Measurements from ENCODE around the gene CADM3.

Gene CADM3

DNA sequence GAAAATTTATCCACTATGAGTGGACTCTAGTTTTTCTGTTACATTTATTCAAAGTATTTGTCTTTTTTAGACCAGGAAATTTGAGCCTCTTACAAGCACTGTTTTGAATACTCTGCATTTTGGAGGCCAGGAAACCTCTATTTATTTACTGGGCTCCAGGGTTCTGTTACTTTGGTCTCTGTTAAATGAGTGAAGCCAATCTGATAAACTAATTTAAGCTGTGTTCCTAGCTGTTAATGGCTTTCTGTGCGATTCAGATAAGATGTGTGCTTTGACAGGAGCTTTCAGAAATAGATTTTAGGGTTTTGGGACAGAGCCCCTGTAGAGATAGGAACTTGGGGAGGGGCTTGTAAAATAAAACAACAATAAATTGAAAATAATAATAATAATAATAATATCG is 57.1 kb downstream of the CADM3 start:
- no peaks in the 10 kb centered on the region for H3K36me3 ChIP-seq (ENCODE audit: control insufficient read depth, insufficient read depth, low read length)
- no peak for DNase-seq (ENCODE audit: extremely low read depth, insufficient read length)
- TF ChIP-seq, protein P1, sequence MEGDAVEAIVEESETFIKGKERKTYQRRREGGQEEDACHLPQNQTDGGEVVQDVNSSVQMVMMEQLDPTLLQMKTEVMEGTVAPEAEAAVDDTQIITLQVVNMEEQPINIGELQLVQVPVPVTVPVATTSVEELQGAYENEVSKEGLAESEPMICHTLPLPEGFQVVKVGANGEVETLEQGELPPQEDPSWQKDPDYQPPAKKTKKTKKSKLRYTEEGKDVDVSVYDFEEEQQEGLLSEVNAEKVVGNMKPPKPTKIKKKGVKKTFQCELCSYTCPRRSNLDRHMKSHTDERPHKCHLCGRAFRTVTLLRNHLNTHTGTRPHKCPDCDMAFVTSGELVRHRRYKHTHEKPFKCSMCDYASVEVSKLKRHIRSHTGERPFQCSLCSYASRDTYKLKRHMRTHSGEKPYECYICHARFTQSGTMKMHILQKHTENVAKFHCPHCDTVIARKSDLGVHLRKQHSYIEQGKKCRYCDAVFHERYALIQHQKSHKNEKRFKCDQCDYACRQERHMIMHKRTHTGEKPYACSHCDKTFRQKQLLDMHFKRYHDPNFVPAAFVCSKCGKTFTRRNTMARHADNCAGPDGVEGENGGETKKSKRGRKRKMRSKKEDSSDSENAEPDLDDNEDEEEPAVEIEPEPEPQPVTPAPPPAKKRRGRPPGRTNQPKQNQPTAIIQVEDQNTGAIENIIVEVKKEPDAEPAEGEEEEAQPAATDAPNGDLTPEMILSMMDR (IDR thresholded peaks at IDR 0.05; ENCODE audit: insufficient read depth, low read length, poor library complexity, severe bottlenecking): no peak

DNA sequence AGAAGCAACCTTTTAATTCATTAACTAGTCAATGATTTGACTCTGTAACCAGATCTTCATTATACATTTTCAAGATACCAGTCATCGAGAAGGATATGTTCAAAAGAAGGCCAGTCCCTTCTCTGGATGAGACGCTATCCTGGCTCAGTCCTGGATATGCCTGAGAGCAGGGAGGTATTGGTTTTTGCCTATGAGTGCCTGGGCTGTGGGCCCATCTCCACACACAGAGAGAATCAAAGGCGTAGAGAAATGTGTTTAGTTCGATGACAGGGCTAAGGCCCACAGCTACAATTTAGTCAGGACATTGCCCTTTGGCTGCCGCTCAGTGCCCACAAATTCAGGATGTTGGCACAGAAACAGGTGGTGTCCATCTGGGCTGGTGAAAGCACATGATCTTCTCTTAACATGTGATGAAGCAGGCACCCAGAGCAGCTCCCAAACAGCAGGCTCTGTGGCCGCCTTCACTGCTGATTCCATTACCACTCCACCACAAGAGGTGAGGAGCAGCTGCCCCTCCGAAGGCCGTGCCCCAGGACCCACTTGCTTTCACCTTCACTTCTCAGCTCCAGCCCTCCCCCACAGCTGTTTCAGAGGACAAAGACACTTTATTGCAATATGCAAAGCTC is 58.0 kb downstream of the CADM3 start:
- DNase-seq (ENCODE audit: extremely low read depth, insufficient read length): no peak
- Histone ChIP-seq H3K36me3 (ENCODE audit: control insufficient read depth, insufficient read depth, low read length) (no peaks in the 10 kb centered on the region), H3K4me3 (replicated peaks; ENCODE audit: low read depth, low read length) (no peak overlapping the region), H3K27me3 (replicated peaks; ENCODE audit: control insufficient read depth, insufficient read depth, low read length) (no peaks in the 10 kb centered on the region)
- TF ChIP-seq, protein P1 (IDR thresholded peaks at IDR 0.05; ENCODE audit: insufficient read depth, low read length, poor library complexity, severe bottlenecking): no peak

More for the DNA sequence above, 57.1 kb downstream of the CADM3 start:
- Histone ChIP-seq H3K4me3 (replicated peaks; ENCODE audit: low read depth, low read length) (no peak overlapping the region), H3K27me3 (replicated peaks; ENCODE audit: control insufficient read depth, insufficient read depth, low read length) (no peaks in the 10 kb centered on the region)

DNA sequence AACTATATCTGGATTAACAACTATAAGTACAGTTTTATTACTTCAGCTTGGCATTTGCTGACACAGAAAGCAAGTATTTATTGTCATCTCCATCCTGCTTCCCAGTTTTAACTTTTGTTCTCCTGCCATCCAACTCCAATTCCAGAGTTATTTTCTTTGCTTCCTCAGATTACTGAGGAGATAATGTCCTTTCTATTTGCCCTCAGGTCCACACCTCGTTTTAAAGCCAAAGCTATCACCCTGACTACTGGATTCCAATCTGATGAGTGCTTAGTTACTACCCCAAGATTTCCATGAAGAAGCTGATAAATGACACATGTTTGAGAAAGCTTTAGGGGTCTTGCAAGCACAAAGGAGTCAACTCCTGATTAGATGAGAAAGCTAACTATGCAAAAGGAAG is 58.5 kb downstream of the CADM3 start:
- H3K4me3 ChIP-seq (replicated peaks; ENCODE audit: low read depth, low read length): no peak overlapping the region
- no peak for DNase-seq (ENCODE audit: extremely low read depth, insufficient read length)
- TF ChIP-seq, protein P1 (IDR thresholded peaks at IDR 0.05; ENCODE audit: insufficient read depth, low read length, poor library complexity, severe bottlenecking): no peak
- no peaks in the 10 kb centered on the region for H3K36me3 ChIP-seq (ENCODE audit: control insufficient read depth, insufficient read depth, low read length)
- H3K27me3 ChIP-seq (replicated peaks; ENCODE audit: control insufficient read depth, insufficient read depth, low read length): no peaks in the 10 kb centered on the region

DNA sequence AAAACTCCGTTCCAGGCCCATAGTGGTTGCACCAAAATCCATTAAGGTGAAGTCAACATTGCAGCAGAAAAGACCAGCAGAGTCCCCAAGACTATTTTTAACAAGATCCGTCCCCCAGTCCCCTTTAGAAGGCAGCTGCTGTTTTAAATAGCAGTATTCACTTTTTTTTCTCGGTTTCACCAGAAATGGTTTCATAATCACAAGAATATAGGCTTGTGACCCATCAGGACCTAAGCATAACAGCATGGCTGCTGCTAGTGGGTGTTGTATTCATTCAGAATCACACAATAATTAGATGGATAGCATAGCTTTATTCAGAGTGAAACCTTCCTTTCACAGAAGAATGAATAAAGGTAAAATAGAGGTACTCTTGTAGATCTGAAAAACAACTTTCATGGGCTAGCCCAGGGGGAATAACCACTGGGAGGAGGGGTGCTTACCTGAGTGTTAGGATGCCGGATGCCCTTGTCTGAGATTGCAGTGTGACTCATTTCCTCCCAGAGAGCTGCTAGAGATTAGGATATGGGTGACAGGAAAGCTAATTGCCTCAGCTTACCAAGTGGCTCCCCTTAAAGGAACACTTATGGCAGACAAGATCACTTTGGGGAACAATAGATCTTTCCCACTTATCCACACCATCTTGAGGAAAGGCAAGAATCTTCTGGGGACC is 68.3 kb downstream of the CADM3 start:
- TF ChIP-seq, protein P1 (IDR thresholded peaks at IDR 0.05; ENCODE audit: insufficient read depth, low read length, poor library complexity, severe bottlenecking): no peak
- H3K27me3 ChIP-seq (replicated peaks; ENCODE audit: control insufficient read depth, insufficient read depth, low read length): no peaks in the 10 kb centered on the region
- H3K36me3 ChIP-seq (ENCODE audit: control insufficient read depth, insufficient read depth, low read length): no peaks in the 10 kb centered on the region
- H3K4me3 ChIP-seq (replicated peaks; ENCODE audit: low read depth, low read length): peak overlapping the region; percentile 26
- DNase-seq (ENCODE audit: extremely low read depth, insufficient read length): peak; percentile 59

DNA sequence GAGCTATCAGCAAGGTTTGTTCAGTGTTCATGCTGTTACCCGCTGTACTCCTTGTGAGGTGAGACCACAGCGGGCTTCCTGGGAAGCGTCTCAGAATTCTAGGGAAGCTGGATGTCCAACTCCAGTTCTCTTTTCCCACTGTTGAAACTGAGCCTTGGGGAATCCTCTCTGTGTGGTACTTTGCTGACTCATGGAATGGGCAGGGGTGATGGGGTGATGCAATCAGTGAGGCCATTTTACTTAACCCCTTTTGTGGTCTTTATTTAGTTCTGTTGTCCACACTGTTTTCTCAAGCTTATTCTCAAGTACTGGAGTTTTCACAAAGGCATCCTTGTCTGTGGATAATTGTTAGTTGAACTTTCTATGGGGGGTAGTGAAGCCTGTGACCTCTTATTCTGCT is 75.9 kb downstream of the CADM3 start:
- H3K27me3 ChIP-seq (replicated peaks; ENCODE audit: control insufficient read depth, insufficient read depth, low read length): no peaks in the 10 kb centered on the region; the same call in 1 of the 2 replicates
- DNase-seq (ENCODE audit: extremely low read depth, insufficient read length): no peak
- TF ChIP-seq, protein P1 (IDR thresholded peaks at IDR 0.05; ENCODE audit: insufficient read depth, low read length, poor library complexity, severe bottlenecking): no peak

More for the DNA sequence above, 75.9 kb downstream of the CADM3 start:
- no peaks in the 10 kb centered on the region for H3K36me3 ChIP-seq (ENCODE audit: control insufficient read depth, insufficient read depth, low read length)
- no peak overlapping the region for H3K4me3 ChIP-seq (replicated peaks; ENCODE audit: low read depth, low read length)

Data from GM06990 (cell line).